Mesothelial cell of epicardium (in vitro differentiated cells): ENCODE data around the gene MUSTN1. TPM values are rescaled to one million over a fixed set of nuclear protein-coding genes. Genes with fewer than 3 reads are reported as not detected.

Experiments
- DNase-seq, 2 experiments: peaks; one replicate each; pipeline ENCODE4 v3.0.0; 2021; ENCODE audit warnings: low spot score in 2 of 2; ENCODE audit not compliant: unreplicated experiment in 2 of 2
- H3K27ac Mint-ChIP-seq: 2 replicates; pipeline ENCODE4 v1.8.0; 2021; ENCODE audit warnings: mixed read lengths
- H3K27me3 Mint-ChIP-seq: 2 replicates; pipeline ENCODE4 v1.8.0; 2021; ENCODE audit warnings: low read depth, mixed read lengths
- H3K36me3 Mint-ChIP-seq: 2 replicates; pipeline ENCODE4 v1.8.0; 2021; ENCODE audit warnings: mixed read lengths
- H3K4me1 Mint-ChIP-seq: 2 replicates; pipeline ENCODE4 v1.8.0; 2021; ENCODE audit warnings: mixed read lengths
- H3K4me3 Mint-ChIP-seq: 2 replicates; pipeline ENCODE4 v1.8.0; 2021; ENCODE audit warnings: mild to moderate bottlenecking, moderate library complexity, mixed read lengths
- H3K9me3 Mint-ChIP-seq: 2 replicates; pipeline ENCODE4 v1.8.0; 2021; ENCODE audit warnings: mixed read lengths
- total RNA-seq: library from RNA; stranded (reverse); gene quantifications from 3 replicates; pipeline ENCODE4 v1.2.1, GENCODE V29; 2021
- TF ChIP-seq, protein P1 (sequence below): fragments of 200-600 bp; sonication (generic); IDR thresholded peaks from one replicate; pipeline ENCODE4 v1.5.0; 2021; ENCODE audit warnings: antibody characterized with exemption; ENCODE audit not compliant: unreplicated experiment

Gene MUSTN1
- total RNA-seq, 1 donor from 2014 or later, result 1.0 TPM

DNA sequence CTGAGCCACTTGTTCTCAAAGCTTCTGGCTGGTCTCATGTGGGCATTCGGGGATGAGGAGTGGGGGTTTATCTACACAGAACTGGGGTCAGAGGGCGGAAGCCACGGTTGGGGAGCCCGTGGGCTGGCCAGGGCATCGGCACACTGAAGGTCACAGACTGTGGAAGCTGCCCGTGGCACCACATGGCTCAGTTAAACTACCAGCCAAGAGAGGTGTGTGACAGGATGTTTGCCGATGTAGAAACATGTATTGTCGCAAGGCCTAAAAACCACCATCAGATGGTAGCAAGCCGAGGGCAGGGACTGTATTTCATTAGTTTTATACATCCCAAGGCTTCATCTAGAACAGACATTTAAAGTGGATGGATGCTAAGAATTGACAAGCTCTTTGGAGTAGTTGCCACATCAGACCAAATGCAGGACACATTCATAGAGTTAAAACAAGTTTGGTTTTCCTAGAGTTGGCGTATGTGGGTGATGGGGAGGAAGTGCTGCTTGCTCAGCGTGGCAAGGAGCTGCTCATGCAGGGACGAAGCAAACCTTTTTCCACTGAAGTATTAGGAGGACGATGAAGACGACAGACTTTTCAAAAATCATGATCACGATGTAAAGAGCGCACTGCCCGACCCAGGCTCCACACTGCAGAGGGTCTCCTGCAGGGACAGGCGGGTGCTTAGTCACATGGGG is 9.6 kb upstream of the MUSTN1 start:
- Mint-ChIP-seq H3K4me1 (no peaks in the 10 kb centered on the region), H3K4me3 (no peak overlapping the region), H3K9me3 (no peaks in the 10 kb centered on the region)

DNA sequence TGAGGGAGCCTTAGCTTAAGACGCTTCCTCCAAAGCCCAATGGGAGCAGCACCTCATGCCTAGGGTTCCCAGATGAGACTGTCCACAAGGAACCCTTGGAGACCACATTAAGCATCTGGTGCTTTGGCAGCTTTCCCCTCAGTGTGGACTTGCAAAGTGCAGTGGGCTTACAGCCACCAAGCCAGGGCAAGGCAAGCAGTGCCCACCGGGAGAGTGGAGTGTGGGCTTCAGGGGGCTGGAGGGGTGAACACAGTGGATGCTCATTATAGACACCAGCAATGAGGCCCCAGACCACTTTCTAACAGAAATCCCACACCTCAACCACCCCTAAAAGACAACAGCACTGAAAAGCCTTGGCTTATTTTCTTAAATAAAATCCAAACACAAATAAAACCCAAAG is 9.1 kb upstream of the MUSTN1 start:
- no peak overlapping the region for H3K4me3 Mint-ChIP-seq
- H3K36me3 Mint-ChIP-seq, result peaks cover 13% of the 10 kb centered on the region
- no peaks in the 10 kb centered on the region for H3K4me1 Mint-ChIP-seq
- H3K27me3 Mint-ChIP-seq, result no peaks in the 10 kb centered on the region
- H3K9me3 Mint-ChIP-seq, result no peaks in the 10 kb centered on the region
- DNase-seq, result no peak
- TF ChIP-seq, protein P1, sequence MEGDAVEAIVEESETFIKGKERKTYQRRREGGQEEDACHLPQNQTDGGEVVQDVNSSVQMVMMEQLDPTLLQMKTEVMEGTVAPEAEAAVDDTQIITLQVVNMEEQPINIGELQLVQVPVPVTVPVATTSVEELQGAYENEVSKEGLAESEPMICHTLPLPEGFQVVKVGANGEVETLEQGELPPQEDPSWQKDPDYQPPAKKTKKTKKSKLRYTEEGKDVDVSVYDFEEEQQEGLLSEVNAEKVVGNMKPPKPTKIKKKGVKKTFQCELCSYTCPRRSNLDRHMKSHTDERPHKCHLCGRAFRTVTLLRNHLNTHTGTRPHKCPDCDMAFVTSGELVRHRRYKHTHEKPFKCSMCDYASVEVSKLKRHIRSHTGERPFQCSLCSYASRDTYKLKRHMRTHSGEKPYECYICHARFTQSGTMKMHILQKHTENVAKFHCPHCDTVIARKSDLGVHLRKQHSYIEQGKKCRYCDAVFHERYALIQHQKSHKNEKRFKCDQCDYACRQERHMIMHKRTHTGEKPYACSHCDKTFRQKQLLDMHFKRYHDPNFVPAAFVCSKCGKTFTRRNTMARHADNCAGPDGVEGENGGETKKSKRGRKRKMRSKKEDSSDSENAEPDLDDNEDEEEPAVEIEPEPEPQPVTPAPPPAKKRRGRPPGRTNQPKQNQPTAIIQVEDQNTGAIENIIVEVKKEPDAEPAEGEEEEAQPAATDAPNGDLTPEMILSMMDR, result no peak
- H3K27ac Mint-ChIP-seq, result no peak overlapping the region

More for the DNA sequence above, 9.6 kb upstream of the MUSTN1 start:
- H3K36me3 Mint-ChIP-seq, result peaks cover 13% of the 10 kb centered on the region
- TF ChIP-seq, protein P1, result no peak
- H3K27ac Mint-ChIP-seq, result no peak overlapping the region
- DNase-seq, result no peak
- H3K27me3 Mint-ChIP-seq, result no peaks in the 10 kb centered on the region

DNA sequence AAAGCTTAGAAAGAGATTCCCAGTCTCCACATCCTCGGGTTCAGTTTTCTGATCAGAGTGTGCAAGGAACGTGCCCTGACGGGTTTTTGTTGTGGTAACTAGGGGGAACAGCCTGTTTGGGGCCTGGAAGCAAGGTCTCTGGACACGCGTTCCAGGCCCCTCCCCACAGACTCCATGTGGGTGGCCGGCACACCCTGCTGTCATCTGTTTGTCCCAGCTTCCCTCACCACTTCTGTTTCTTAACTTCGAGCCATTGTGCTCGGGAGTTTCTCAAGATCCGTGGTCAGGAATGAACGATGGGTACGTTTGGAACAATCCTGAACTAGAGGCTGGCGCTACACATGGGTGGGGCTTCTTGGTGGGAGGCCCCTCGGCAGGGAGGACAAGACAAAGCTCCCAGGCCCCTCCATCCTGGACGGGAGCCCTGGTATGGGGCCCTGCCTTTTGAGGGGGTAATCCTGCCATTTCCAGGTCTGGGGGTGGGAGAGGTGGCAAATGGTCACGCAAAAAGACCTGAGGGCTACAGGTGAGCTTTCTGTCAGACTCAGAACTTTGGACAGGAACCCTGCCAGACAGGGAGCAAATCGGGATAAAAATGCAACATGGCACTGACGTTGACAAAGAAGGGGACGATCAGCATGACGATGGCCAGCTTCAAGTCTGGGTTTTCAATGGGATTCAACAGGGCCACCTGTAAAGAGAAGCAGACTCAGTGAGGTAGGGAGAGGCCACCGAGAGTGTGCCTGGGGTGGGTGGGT is 8.5 kb upstream of the MUSTN1 start:
- Mint-ChIP-seq H3K4me1 (no peaks in the 10 kb centered on the region), H3K9me3 (no peaks in the 10 kb centered on the region), H3K4me3 (no peak overlapping the region), H3K27ac (no peak overlapping the region), H3K27me3 (no peaks in the 10 kb centered on the region), H3K36me3 (peaks cover 13% of the 10 kb centered on the region)
- TF ChIP-seq, protein P1, result no peak
- DNase-seq, result no peak

DNA sequence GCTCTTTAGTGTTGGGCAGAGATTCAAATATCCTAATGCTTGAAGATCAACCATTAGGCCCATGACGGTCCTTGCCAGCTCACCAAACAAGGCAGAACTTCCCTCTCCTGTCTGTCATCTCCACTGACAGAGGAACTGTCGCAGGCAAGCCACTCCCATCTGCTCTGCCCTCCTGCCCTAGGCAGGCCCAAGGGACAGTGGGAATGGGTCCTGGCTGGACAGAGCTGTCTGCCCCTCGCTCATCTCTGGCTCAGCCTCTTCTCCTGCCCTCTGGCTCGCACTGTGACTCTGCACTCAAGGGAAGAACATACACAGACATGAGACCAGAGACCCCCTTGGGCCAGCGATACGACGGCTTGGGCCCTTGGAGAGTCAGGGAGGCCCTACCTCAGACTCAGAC is 7.6 kb upstream of the MUSTN1 start:
- no peaks in the 10 kb centered on the region for H3K9me3 Mint-ChIP-seq
- H3K27me3 Mint-ChIP-seq, result no peaks in the 10 kb centered on the region
- H3K4me1 Mint-ChIP-seq, result no peaks in the 10 kb centered on the region
- no peak for DNase-seq
- no peak overlapping the region for H3K4me3 Mint-ChIP-seq
- peaks cover 10% of the 10 kb centered on the region for H3K36me3 Mint-ChIP-seq
- TF ChIP-seq, protein P1, result no peak
- H3K27ac Mint-ChIP-seq, result no peak overlapping the region

DNA sequence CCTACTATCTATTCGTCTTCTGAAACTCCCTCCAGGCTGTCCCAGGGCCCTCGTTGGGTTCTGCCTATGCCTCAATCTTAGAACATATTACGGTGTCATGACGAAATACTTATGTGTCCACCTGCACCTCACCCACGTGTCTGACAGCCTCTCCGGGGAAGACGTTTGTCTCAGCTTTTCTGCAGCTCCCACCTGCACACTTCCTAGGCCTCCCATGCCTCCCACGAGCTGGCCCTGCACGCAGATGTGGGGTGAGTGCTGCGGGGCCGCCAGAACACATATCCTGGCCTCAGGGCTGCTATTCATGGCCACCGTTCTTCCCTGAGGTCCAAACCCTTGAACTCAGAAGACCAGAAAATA is 7.1 kb upstream of the MUSTN1 start:
- no peaks in the 10 kb centered on the region for H3K9me3 Mint-ChIP-seq
- TF ChIP-seq, protein P1, result no peak
- H3K27me3 Mint-ChIP-seq, result no peaks in the 10 kb centered on the region
- no peak for DNase-seq
- no peaks in the 10 kb centered on the region for H3K4me1 Mint-ChIP-seq
- H3K4me3 Mint-ChIP-seq, result no peak overlapping the region
- no peak overlapping the region for H3K27ac Mint-ChIP-seq
- H3K36me3 Mint-ChIP-seq, result peaks cover 9% of the 10 kb centered on the region
